ENCODE measurements around the gene C13orf42. TPM values are rescaled to one million over a fixed set of nuclear protein-coding genes. Genes with fewer than 3 reads are reported as not detected.
"Not testable (repeated sequence)": the region's sequence is repeated elsewhere in the genome, so short reads cannot be mapped to it uniquely, and the experiment has no call there.

C13orf42 gene
- total RNA-seq, 6 experiments from 2014 or later: not detected

GRCh38 chr13:51096131-51096530, 14.9 kb downstream of the C13orf42 start:
- Mint-ChIP-seq H3K27ac (no peak overlapping the region), H3K4me1 (ENCODE audit: low read depth) (no peaks in the 10 kb centered on the region), H3K9me3 (no peaks in the 10 kb centered on the region), H3K4me3 (no peak overlapping the region), H3K27me3 (ENCODE audit: insufficient read depth) (peaks cover 13% of the 10 kb centered on the region), H3K36me3 (ENCODE audit: low read depth) (no peaks in the 10 kb centered on the region)
- no peak for TF ChIP-seq CTCF (IDR thresholded peaks at IDR 0.05)
- DNase-seq: no peak

GRCh38 chr13:51093574-51093973, 17.5 kb downstream of the C13orf42 start:
- Mint-ChIP-seq H3K4me1 (ENCODE audit: low read depth) (no peaks in the 10 kb centered on the region), H3K27ac (no peak overlapping the region), H3K36me3 (ENCODE audit: low read depth) (no peaks in the 10 kb centered on the region), H3K9me3 (no peaks in the 10 kb centered on the region), H3K27me3 (ENCODE audit: insufficient read depth) (peaks cover 11% of the 10 kb centered on the region), H3K4me3 (no peak overlapping the region)
- no peak for TF ChIP-seq CTCF (IDR thresholded peaks at IDR 0.05)
- DNase-seq: no peak

GRCh38 chr13:51091839-51092238, 19.2 kb downstream of the C13orf42 start:
- DNase-seq: no peak
- H3K36me3 Mint-ChIP-seq (ENCODE audit: low read depth): no peaks in the 10 kb centered on the region
- peaks cover 10% of the 10 kb centered on the region for H3K27me3 Mint-ChIP-seq (ENCODE audit: insufficient read depth)
- no peaks in the 10 kb centered on the region for H3K9me3 Mint-ChIP-seq
- H3K4me3 Mint-ChIP-seq: no peak overlapping the region
- H3K4me1 Mint-ChIP-seq (ENCODE audit: low read depth): no peaks in the 10 kb centered on the region
- no peak overlapping the region for H3K27ac Mint-ChIP-seq
- 0 out of 2 replicates have a peak, but pooled peaks have one; percentile 13 for TF ChIP-seq CTCF (IDR thresholded peaks at IDR 0.05)

GRCh38 chr13:51083706-51084105, 27.4 kb downstream of the C13orf42 start:
- Mint-ChIP-seq H3K36me3 (ENCODE audit: low read depth) (no peaks in the 10 kb centered on the region), H3K9me3 (no peaks in the 10 kb centered on the region), H3K27me3 (ENCODE audit: insufficient read depth) (peaks cover 16% of the 10 kb centered on the region), H3K4me3 (no peak overlapping the region), H3K4me1 (ENCODE audit: low read depth) (no peaks in the 10 kb centered on the region), H3K27ac (no peak overlapping the region)
- no peak for DNase-seq
- TF ChIP-seq CTCF (IDR thresholded peaks at IDR 0.05): no peak

- peaks cover 25% of the 10 kb centered on the region for H3K27me3 Mint-ChIP-seq (ENCODE audit: insufficient read depth)
- H3K9me3 Mint-ChIP-seq; H3K4me1 Mint-ChIP-seq (ENCODE audit: low read depth); DNase-seq; H3K36me3 Mint-ChIP-seq (ENCODE audit: low read depth); H3K27ac Mint-ChIP-seq; H3K4me3 Mint-ChIP-seq: not testable (repeated sequence)
Observed at GRCh38 chr13:51080478-51081065, 30.5 kb downstream of the C13orf42 start.

- H3K4me1 Mint-ChIP-seq (ENCODE audit: low read depth): no peaks in the 10 kb centered on the region
- H3K27ac Mint-ChIP-seq: no peak overlapping the region
- no peak for TF ChIP-seq CTCF (IDR thresholded peaks at IDR 0.05)
- peaks cover 41% of the 10 kb centered on the region for H3K27me3 Mint-ChIP-seq (ENCODE audit: insufficient read depth)
- DNase-seq: no peak
- no peak overlapping the region for H3K4me3 Mint-ChIP-seq
- no peaks in the 10 kb centered on the region for H3K9me3 Mint-ChIP-seq
- no peaks in the 10 kb centered on the region for H3K36me3 Mint-ChIP-seq (ENCODE audit: low read depth)
Observed at GRCh38 chr13:51071493-51071892, 39.6 kb downstream of the C13orf42 start.

Data from HFFc6 (cell line).